ENCODE results near the gene C1QTNF8.

- TF ChIP-seq KAT8 (CRISPR knock-in tag; IDR thresholded peaks at IDR 0.05) (no peak), PHB2 (IDR thresholded peaks at IDR 0.05; ENCODE audit: partially characterized antibody) (no peak), KMT2B (CRISPR knock-in tag; IDR thresholded peaks at IDR 0.05) (no peak), EHMT2 (IDR thresholded peaks at IDR 0.05; ENCODE audit: borderline replicate concordance, low read depth, low read length) (no peak), PPARG (CRISPR knock-in tag; conservative IDR thresholded peaks at IDR 0.05) (no peak), ZNF547 (CRISPR knock-in tag; IDR thresholded peaks at IDR 0.05) (no peak), GABPB1 (CRISPR knock-in tag; IDR thresholded peaks at IDR 0.05) (no peak), SMARCC2 (IDR thresholded peaks at IDR 0.05) (no peak)
- TF ChIP-seq, protein P1, sequence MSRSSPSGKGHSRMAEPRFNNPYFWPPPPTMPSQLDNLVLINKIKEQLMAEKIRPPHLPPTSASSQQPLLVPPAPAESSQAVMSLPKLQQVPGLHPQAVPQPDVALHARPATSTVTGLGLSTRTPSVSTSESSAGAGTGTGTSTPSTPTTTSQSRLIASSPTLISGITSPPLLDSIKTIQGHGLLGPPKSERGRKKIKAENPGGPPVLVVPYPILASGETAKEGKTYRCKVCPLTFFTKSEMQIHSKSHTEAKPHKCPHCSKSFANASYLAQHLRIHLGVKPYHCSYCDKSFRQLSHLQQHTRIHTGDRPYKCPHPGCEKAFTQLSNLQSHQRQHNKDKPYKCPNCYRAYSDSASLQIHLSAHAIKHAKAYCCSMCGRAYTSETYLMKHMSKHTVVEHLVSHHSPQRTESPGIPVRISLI (CRISPR knock-in tag; IDR thresholded peaks at IDR 0.05; ENCODE audit: borderline replicate concordance): no peak
These were observed 14.2 kb downstream of the C1QTNF8 start for GRCh38 chr16:1081734-1082265.
